ENCODE measurements around the gene AMDHD2.

DNA sequence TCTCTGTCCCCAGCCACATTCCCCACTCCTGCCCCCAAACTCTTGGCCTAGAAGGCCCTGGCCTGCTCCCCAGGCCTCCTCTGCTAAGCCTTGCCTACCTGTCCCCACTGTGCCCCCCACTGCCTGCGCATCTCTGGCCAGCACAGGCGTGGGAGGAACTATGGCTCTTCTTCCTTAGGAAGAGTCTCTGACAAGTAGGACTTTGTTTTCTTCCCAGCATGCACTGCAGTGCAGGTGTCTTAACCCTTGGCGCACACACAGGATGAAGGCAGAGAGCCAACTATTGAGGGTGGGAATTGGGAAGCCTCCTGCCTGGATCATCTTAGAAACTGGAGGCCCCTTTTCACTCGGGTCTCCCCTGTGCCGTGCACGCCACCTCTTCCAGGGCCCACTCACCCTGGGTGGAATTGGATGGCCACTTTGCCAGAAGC lies 3.6 kb downstream of the AMDHD2 start:
- TF ChIP-seq, protein P1, sequence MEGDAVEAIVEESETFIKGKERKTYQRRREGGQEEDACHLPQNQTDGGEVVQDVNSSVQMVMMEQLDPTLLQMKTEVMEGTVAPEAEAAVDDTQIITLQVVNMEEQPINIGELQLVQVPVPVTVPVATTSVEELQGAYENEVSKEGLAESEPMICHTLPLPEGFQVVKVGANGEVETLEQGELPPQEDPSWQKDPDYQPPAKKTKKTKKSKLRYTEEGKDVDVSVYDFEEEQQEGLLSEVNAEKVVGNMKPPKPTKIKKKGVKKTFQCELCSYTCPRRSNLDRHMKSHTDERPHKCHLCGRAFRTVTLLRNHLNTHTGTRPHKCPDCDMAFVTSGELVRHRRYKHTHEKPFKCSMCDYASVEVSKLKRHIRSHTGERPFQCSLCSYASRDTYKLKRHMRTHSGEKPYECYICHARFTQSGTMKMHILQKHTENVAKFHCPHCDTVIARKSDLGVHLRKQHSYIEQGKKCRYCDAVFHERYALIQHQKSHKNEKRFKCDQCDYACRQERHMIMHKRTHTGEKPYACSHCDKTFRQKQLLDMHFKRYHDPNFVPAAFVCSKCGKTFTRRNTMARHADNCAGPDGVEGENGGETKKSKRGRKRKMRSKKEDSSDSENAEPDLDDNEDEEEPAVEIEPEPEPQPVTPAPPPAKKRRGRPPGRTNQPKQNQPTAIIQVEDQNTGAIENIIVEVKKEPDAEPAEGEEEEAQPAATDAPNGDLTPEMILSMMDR (IDR thresholded peaks at IDR 0.05 in 8 of 11, conservative IDR thresholded peaks at IDR 0.05 in 3 of 11), result no peak
- TF ChIP-seq POLR2A (IDR thresholded peaks at IDR 0.05), result no peak
